NB4 (cell line): ENCODE results near the gene SMPD3.
A peak's percentile ranks its signal among the peaks of the same experiment; 100 is the strongest.

Source experiments
- CTCF ChIP-seq: IDR thresholded peaks from one replicate; pipeline ENCODE4 v1.5.1; 2012; ENCODE audit warnings: low read depth, low read length
- MYC ChIP-seq: IDR thresholded peaks from 2 replicates; pipeline ENCODE4 v1.6.1; 2011; ENCODE audit warnings: low read depth, low read length
- POLR2A ChIP-seq: IDR thresholded peaks from 2 replicates; pipeline ENCODE4 v1.6.1; 2011; ENCODE audit warnings: mild to moderate bottlenecking; ENCODE audit not compliant: insufficient read length; ENCODE audit errors: extremely low read depth
- TF ChIP-seq, protein P1 (sequence below): IDR thresholded peaks from 2 replicates; pipeline ENCODE4 v1.6.1; 2011; ENCODE audit warnings: low read depth, low read length

GRCh38 chr16:68364561-68364998 lies 83.7 kb downstream of the SMPD3 start:
- TF ChIP-seq, protein P1, sequence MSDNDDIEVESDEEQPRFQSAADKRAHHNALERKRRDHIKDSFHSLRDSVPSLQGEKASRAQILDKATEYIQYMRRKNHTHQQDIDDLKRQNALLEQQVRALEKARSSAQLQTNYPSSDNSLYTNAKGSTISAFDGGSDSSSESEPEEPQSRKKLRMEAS: no peak
- TF ChIP-seq CTCF (peak; percentile 43), POLR2A (no peak), MYC (no peak)
